ENCODE data around the gene CLBA1. TPM values are rescaled to one million over a fixed set of nuclear protein-coding genes. Genes with fewer than 3 reads are reported as not detected.

Gene CLBA1
- total RNA-seq, 1 experiment from 2014 or later, result 24.3 TPM

GRCh38 chr14:104972301-104973134 is 13.1 kb upstream of the CLBA1 start:
- H3K36me3 Mint-ChIP-seq (ENCODE audit: insufficient read depth, unreplicated experiment), result peaks cover 39% of the 10 kb centered on the region
- intact Hi-C loops (cut with micrococcal nuclease), result loop anchor here (1.0 to 2.0 kb wide), 2 partner anchors 52 to 114 kb away; no protein-coding TSS in a partner anchor
- no peaks in the 10 kb centered on the region for H3K9me3 Mint-ChIP-seq (ENCODE audit: unreplicated experiment)
- BruUV-seq (replicated peaks), result no TSS peak
- no peak for TF ChIP-seq CTCF (IDR thresholded peaks at IDR 0.05; ENCODE audit: unreplicated experiment)
- H3K4me1 Mint-ChIP-seq (ENCODE audit: insufficient read depth, unreplicated experiment), result peaks cover 36% of the 10 kb centered on the region
- peak; percentile 94 for DNase-seq (ENCODE audit: unreplicated experiment)
- CTCF ChIA-PET, result interaction anchor here (1.0 to 6.5 kb wide), 7 partner anchors 12 to 202 kb away, joined by 3 to 167 read pairs (median 6); partner anchors contain the start of gene CDCA4
- H3K27me3 Mint-ChIP-seq (ENCODE audit: insufficient read depth, unreplicated experiment), result no peaks in the 10 kb centered on the region
- peak overlapping the region; percentile 99 for H3K27ac Mint-ChIP-seq (ENCODE audit: low read depth, unreplicated experiment)
- POLR2A ChIA-PET, result interaction anchor here (0.6 to 11.4 kb wide), 23 partner anchors 10 to 508 kb away, joined by 3 to 636 read pairs (median 5); partner anchors contain the start of genes CDCA4, CEP170B, CLBA1 and PACS2
- peak overlapping the region; percentile 92 for H3K4me3 Mint-ChIP-seq (ENCODE audit: unreplicated experiment)

- Mint-ChIP-seq H3K9me3 (ENCODE audit: unreplicated experiment) (no peaks in the 10 kb centered on the region), H3K27me3 (ENCODE audit: insufficient read depth, unreplicated experiment) (no peaks in the 10 kb centered on the region), H3K4me1 (ENCODE audit: insufficient read depth, unreplicated experiment) (peaks cover 36% of the 10 kb centered on the region), H3K36me3 (ENCODE audit: insufficient read depth, unreplicated experiment) (peaks cover 35% of the 10 kb centered on the region), H3K27ac (ENCODE audit: low read depth, unreplicated experiment) (peak overlapping the region; percentile 99), H3K4me3 (ENCODE audit: unreplicated experiment) (peak overlapping the region; percentile 92)
- CTCF ChIA-PET, result interaction anchor here (0.8 to 6.5 kb wide), 9 partner anchors 11 to 203 kb away, joined by 3 to 167 read pairs (median 5); partner anchors contain the start of gene CDCA4
- peak; percentile 97 for DNase-seq (ENCODE audit: unreplicated experiment)
- BruUV-seq (replicated peaks), result no TSS peak
- POLR2A ChIA-PET, result interaction anchor here (0.7 to 11.4 kb wide), 22 partner anchors 11 to 508 kb away, joined by 3 to 636 read pairs (median 6); partner anchors contain the start of genes BRF1, CDCA4, CEP170B and CLBA1
- intact Hi-C loops (cut with micrococcal nuclease), result loop anchor here (1.0 to 2.0 kb wide), 2 partner anchors 51 to 114 kb away; no protein-coding TSS in a partner anchor
- no peak for TF ChIP-seq CTCF (IDR thresholded peaks at IDR 0.05; ENCODE audit: unreplicated experiment)
Measured at GRCh38 chr14:104973135-104973384, 12.5 kb upstream of the CLBA1 start.

GRCh38 chr14:104973385-104974145 is 12.0 kb upstream of the CLBA1 start:
- TF ChIP-seq CTCF (IDR thresholded peaks at IDR 0.05; ENCODE audit: unreplicated experiment), result no peak
- Mint-ChIP-seq H3K4me1 (ENCODE audit: insufficient read depth, unreplicated experiment) (peaks cover 36% of the 10 kb centered on the region), H3K27me3 (ENCODE audit: insufficient read depth, unreplicated experiment) (no peaks in the 10 kb centered on the region), H3K4me3 (ENCODE audit: unreplicated experiment) (peak overlapping the region; percentile 92), H3K9me3 (ENCODE audit: unreplicated experiment) (no peaks in the 10 kb centered on the region), H3K36me3 (ENCODE audit: insufficient read depth, unreplicated experiment) (peaks cover 30% of the 10 kb centered on the region), H3K27ac (ENCODE audit: low read depth, unreplicated experiment) (peak overlapping the region; percentile 99)
- peak; percentile 90 for DNase-seq (ENCODE audit: unreplicated experiment)
- CTCF ChIA-PET, result interaction anchor here (0.6 to 6.5 kb wide), 13 partner anchors 11 to 528 kb away, joined by 3 to 167 read pairs (median 5); partner anchors contain the start of genes CDCA4 and CLBA1
- intact Hi-C loops (cut with micrococcal nuclease), result loop anchor here (1.0 to 2.0 kb wide), 2 partner anchors 51 to 113 kb away; no protein-coding TSS in a partner anchor
- BruUV-seq (replicated peaks), result no TSS peak
- POLR2A ChIA-PET, result interaction anchor here (0.6 to 11.4 kb wide), 29 partner anchors 11 to 507 kb away, joined by 3 to 636 read pairs (median 5); partner anchors contain the start of genes BRF1, CDCA4, CEP170B and CLBA1
